Body of pancreas (tissue), 4 donors: ENCODE measurements around the gene MBNL1. TPM values are rescaled to one million over a fixed set of nuclear protein-coding genes. Genes with fewer than 3 reads are reported as not detected.

Experiments
- ATAC-seq: fragments of 150-250 bp; one replicate; pipeline ENCODE4 v1.9.1; 2016
- DNase-seq, 4 donors: peaks; one replicate each; pipeline ENCODE4 v3.0.0-alpha.2; 2019
- H3K27ac ChIP-seq, 4 donors: fragments of 200-600 bp; sonication (generic); 1 replicate in 3 of 4; 2 replicates in 1 of 4; pipeline versions ENCODE4 v1.5.1 to v1.6.1; 2016 to 2019; ENCODE audit warnings: mild to moderate bottlenecking in 1 of 4, mixed read lengths in 1 of 4, moderate library complexity in 1 of 4
- H3K27me3 ChIP-seq, 2 donors: fragments of 200-600 bp; sonication (generic); one replicate each; pipeline ENCODE4 v1.6.0; 2016; ENCODE audit warnings: mild to moderate bottlenecking in 1 of 2
- H3K36me3 ChIP-seq, 2 donors: fragments of 200-600 bp; sonication (generic); replicated peaks in 1 of 2; 2 replicates each; pipeline ENCODE4 v1.5.1; 2016; ENCODE audit warnings: low read depth in 2 of 2; ENCODE audit not compliant: insufficient read depth in 1 of 2
- H3K4me1 ChIP-seq: fragments of 200-600 bp; sonication (generic); one replicate; pipeline ENCODE4 v1.6.0; 2016
- H3K4me3 ChIP-seq, 2 donors: fragments of 200-600 bp; sonication (generic); 1 replicate in 1 of 2; 2 replicates in 1 of 2; pipeline ENCODE4 v1.5.1; 2016 to 2019
- H3K9me3 ChIP-seq, 3 donors: fragments of 200-600 bp; sonication (generic); 1 replicate in 2 of 3; 2 replicates in 1 of 3; pipeline ENCODE4 v1.5.1; 2016
- CTCF ChIP-seq, 7 experiments: fragments of 450-650 bp in 4 of 7; fragments of 200-600 bp in 3 of 7; sonication (generic) in 3 of 7; IDR thresholded peaks; one replicate each; pipeline ENCODE4 v1.5.1; 2016 to 2019; ENCODE audit warnings: antibody characterized with exemption in 7 of 7
- POLR2A ChIP-seq, 3 donors: fragments of 450-650 bp; IDR thresholded peaks; one replicate each; pipeline ENCODE4 v1.6.1; 2016; ENCODE audit warnings: antibody characterized with exemption in 3 of 3, mild to moderate bottlenecking in 2 of 3
- WGBS, 2 donors: methylation state at CpG; one replicate each; pipeline ENCODE4 v1.1.5; 2017; 5-methylcytosine and 5-hydroxymethylcytosine counted together
- intact Hi-C: fragments of 100-400 bp; cut with DNase I; formaldehyde crosslinking; loops from one replicate; pipeline ENCODE4 v1.15.1; 2023
- total RNA-seq, 2 donors: library from RNA; depleted of rRNA; stranded (reverse); fragments of >200 nt; gene quantifications; one replicate each; pipeline ENCODE4 v1.1.0, GENCODE V29; 2016

MBNL1 gene
- total RNA-seq, 2 donors from 2014 or later, result 77.3 to 82.4 TPM

DNA sequence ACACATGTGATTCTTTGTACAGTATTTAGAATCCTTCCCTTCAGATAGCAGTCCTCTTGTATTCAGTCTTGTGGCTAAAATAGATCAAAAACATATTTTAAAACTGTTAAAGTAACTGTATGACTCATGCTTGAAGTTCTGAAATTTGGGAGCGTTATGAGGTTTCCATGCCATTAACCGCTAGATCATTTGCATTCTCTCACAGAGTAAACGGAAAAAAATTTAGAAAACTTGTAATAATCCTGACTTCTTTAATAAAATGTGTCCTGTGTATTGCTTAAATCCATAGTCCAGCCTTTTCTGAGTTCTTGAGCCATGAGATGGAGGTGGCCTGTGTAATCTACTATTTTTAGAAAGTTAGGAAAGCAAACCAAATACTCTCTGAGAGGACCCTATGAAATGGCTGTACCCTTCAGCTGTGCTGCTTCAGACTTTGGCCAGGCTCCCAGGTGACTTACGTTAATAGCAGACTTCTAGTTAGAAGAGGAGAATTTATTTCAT lies 33.8 kb downstream of the MBNL1 start:
- TF ChIP-seq POLR2A (IDR thresholded peaks at IDR 0.05) (no peak), CTCF (IDR thresholded peaks at IDR 0.05) (no peak)
- Histone ChIP-seq H3K27me3 (no peaks in the 10 kb centered on the region), H3K27ac (peak overlapping the region; percentile 26 to 90 (median 58)), H3K9me3 (no peaks in the 10 kb centered on the region), H3K36me3 (no peaks in the 10 kb centered on the region), H3K4me1 (peaks cover 89% of the 10 kb centered on the region), H3K4me3 (no peak overlapping the region)
- intact Hi-C loops, result no loop called here
- peak; percentile 58 for ATAC-seq
- WGBS, 2 donors, result 8 to 16% methylated on average over 4 of the region's 4 CpGs
- DNase-seq, result peak; percentile 52 to 80 (median 72)

DNA sequence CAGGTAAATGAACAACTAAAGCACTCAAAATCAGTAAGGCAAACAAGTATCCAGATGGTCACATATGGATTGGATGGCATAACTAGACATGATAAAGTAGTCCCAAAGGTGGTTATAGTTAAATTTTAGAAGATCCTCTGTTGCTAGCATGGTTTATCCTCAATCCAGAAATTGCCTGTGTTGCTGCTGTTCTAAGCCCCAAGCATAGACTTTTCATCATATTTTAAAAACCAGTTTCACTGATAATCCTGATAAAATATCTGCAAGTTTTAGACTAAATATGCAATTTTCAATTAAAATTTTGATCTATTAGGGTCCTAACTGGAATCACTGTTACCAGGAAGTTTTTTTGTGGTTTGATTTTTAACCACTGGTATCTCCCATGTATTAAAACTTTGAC lies 35.4 kb downstream of the MBNL1 start:
- Histone ChIP-seq H3K4me3 (no peak overlapping the region), H3K9me3 (no peaks in the 10 kb centered on the region), H3K36me3 (no peaks in the 10 kb centered on the region), H3K27me3 (no peaks in the 10 kb centered on the region), H3K4me1 (peaks cover 91% of the 10 kb centered on the region), H3K27ac (peak overlapping the region in 1 of 4 donors; percentile 12)
- no peak for DNase-seq
- no peak for TF ChIP-seq POLR2A (IDR thresholded peaks at IDR 0.05)
- no peak for TF ChIP-seq CTCF (IDR thresholded peaks at IDR 0.05)
- no peak for ATAC-seq
- intact Hi-C loops, result no loop called here

DNA sequence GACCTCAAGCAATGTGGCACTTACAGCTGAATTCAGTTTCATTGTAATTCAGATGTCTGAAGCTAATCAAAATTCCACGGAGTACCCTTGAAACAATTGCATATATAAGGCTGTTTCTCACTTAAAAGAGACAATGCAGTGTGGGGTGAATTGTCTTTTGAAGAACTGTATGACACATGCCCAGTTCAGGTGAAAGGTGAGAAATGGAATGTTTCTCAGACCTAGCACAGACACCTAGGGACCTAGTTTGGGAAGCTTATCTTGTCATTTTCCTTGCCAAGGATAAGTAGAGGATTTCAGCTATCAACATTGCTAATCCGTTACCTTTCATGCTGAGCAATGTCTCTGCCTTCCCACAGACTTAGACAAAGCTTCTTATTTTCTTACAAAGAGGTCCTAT lies 36.3 kb downstream of the MBNL1 start:
- H3K27me3 ChIP-seq, result no peaks in the 10 kb centered on the region
- H3K4me1 ChIP-seq, result peaks cover 83% of the 10 kb centered on the region
- DNase-seq (no peak), ATAC-seq (no peak)
- 50 to 56% methylated on average over 2 of the region's 2 CpGs for WGBS, 2 donors
- intact Hi-C loops, result no loop called here
- no peaks in the 10 kb centered on the region for H3K36me3 ChIP-seq
- H3K9me3 ChIP-seq, result no peaks in the 10 kb centered on the region
- H3K4me3 ChIP-seq, result no peak overlapping the region
- H3K27ac ChIP-seq, result peak overlapping the region in 1 of 4 donors; percentile 12
- TF ChIP-seq POLR2A (IDR thresholded peaks at IDR 0.05), result no peak
- TF ChIP-seq CTCF (IDR thresholded peaks at IDR 0.05), result no peak

- peaks cover 56% of the 10 kb centered on the region for H3K4me1 ChIP-seq
- H3K27ac ChIP-seq, result peak overlapping the region; percentile 6 to 63 (median 54)
- H3K4me3 ChIP-seq, result no peak overlapping the region
- H3K36me3 ChIP-seq, result no peaks in the 10 kb centered on the region
- H3K27me3 ChIP-seq, result no peaks in the 10 kb centered on the region
- DNase-seq (peak in 1 of 4 donors; percentile 28), ATAC-seq (peak; percentile 91)
- intact Hi-C loops, result no loop called here
- TF ChIP-seq POLR2A (IDR thresholded peaks at IDR 0.05) (no peak), CTCF (IDR thresholded peaks at IDR 0.05) (no peak)
- H3K9me3 ChIP-seq, result no peaks in the 10 kb centered on the region
- WGBS, 2 donors, result 15 to 24% methylated on average over 1 of the region's 1 CpG
Observed at GRCh38 chr3:152307829-152308474, 39.2 kb downstream of the MBNL1 start.

GRCh38 chr3:152308475-152308844 lies 39.7 kb downstream of the MBNL1 start:
- H3K4me1 ChIP-seq, result peaks cover 55% of the 10 kb centered on the region
- H3K27ac ChIP-seq, result peak overlapping the region in 3 of 4 donors; percentile 48 to 63 (median 61)
- no peaks in the 10 kb centered on the region for H3K9me3 ChIP-seq
- TF ChIP-seq CTCF (IDR thresholded peaks at IDR 0.05) (no peak), POLR2A (IDR thresholded peaks at IDR 0.05) (no peak)
- H3K4me3 ChIP-seq, result no peak overlapping the region
- DNase-seq, result no peak
- H3K36me3 ChIP-seq, result no peaks in the 10 kb centered on the region
- 81 to 93% methylated on average over 1 of the region's 1 CpG for WGBS, 2 donors
- intact Hi-C loops, result no loop called here
- no peaks in the 10 kb centered on the region for H3K27me3 ChIP-seq
- ATAC-seq, result peak; percentile 19
